ENCODE results near the gene RELA. TPM values are rescaled to one million over a fixed set of nuclear protein-coding genes. Genes with fewer than 3 reads are reported as not detected.
A peak's percentile ranks its signal among the peaks of the same experiment; 100 is the strongest.

Gene RELA
- total RNA-seq, 1 donor from 2014 or later = 64.8 TPM

- H3K4me1 Mint-ChIP-seq (ENCODE audit: unreplicated experiment) = no peaks in the 10 kb centered on the region
- no peak overlapping the region for H3K27ac Mint-ChIP-seq
- H3K9me3 Mint-ChIP-seq = no peaks in the 10 kb centered on the region
- DNase-seq (ENCODE audit: extremely low spot score, unreplicated experiment) = no peak
- peak; percentile 68 for TF ChIP-seq CTCF (conservative IDR thresholded peaks at IDR 0.05)
- no peak overlapping the region for H3K4me3 Mint-ChIP-seq
- no peaks in the 10 kb centered on the region for H3K27me3 Mint-ChIP-seq
- no peaks in the 10 kb centered on the region for H3K36me3 Mint-ChIP-seq
Measured at GRCh38 chr11:65625628-65626342, 36.9 kb downstream of the RELA start.

DNA sequence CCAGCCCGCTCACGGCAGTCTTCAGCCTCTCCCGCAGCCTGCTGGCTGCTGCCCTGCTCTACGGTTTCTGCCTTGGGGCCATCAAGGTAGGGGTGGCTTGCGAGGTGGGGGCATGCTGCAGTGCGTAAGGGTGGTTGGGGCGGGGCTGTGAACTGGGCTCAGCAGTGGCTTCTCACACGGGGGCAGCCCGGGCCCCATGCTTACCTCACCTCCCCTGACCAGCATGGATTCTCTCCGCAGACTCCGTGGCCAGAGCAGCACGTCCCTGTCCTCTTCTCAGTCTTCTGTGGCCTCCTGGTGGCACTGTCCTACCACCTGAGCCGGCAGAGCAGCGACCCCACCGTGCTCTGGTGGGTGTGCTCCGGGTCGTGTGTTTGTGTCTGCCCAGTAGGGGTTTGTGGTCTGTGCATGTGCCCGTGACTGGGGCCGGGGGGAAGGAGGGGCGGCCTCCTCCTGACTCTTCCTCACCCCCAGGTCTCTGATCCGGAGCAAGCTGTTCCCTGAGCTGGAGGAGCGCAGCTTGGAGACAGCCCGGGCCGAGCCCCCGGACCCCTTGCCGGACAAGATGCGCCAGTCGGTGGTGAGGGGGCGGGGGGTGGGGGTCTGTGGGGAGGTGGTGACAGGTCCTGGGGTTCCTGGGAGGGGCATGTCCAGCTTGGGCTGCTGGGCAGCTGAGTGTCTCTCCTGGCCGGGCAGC lies 37.6 kb downstream of the RELA start:
- Mint-ChIP-seq H3K27me3 (no peaks in the 10 kb centered on the region), H3K9me3 (no peaks in the 10 kb centered on the region), H3K4me3 (no peak overlapping the region), H3K4me1 (ENCODE audit: unreplicated experiment) (no peaks in the 10 kb centered on the region), H3K27ac (no peak overlapping the region), H3K36me3 (no peaks in the 10 kb centered on the region)
- no peak for DNase-seq (ENCODE audit: extremely low spot score, unreplicated experiment)
- no peak for TF ChIP-seq CTCF (conservative IDR thresholded peaks at IDR 0.05)

DNA sequence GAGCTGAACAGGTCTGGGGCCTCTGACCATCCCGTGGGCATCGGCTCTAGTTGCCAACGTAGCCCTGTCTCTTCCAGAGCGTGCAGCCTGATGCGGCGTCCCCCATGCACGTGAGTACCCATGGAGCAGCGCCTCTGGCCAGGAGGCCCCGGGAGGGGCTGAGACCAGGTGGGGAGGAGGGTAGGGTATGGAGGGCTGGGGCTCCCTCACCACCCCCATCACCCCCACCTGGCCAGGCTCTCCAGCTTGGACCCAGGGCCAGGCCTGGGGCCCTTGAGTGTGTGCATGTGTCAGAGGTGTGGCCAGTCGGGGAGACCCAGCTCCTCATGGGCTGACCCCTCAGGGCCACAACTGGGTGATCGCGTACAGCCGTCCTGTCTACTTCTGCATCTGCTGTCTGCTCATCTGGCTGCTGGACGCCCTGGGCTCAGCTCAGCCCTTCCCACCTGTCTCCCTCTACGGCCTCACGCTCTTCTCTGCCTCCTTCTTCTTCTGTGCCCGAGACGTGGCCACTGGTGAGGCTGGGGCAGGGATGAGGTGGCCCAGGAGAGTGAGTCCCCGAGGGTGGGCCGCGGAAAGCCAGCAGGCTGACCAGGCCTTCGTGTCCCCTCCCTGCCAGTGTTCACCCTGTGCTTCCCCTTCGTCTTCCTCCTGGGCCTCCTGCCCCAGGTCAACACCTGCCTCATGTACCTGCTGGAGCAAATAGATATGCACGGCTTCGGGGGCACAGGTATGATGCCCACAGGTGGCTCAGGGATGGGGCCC lies 38.7 kb downstream of the RELA start:
- no peak overlapping the region for H3K4me3 Mint-ChIP-seq
- H3K4me1 Mint-ChIP-seq (ENCODE audit: unreplicated experiment) = no peaks in the 10 kb centered on the region
- no peak for TF ChIP-seq CTCF (conservative IDR thresholded peaks at IDR 0.05)
- H3K9me3 Mint-ChIP-seq = no peaks in the 10 kb centered on the region
- no peak for DNase-seq (ENCODE audit: extremely low spot score, unreplicated experiment)
- H3K27ac Mint-ChIP-seq = no peak overlapping the region
- no peaks in the 10 kb centered on the region for H3K36me3 Mint-ChIP-seq
- H3K27me3 Mint-ChIP-seq = no peaks in the 10 kb centered on the region

GRCh38 chr11:65623177-65623576 lies 39.5 kb downstream of the RELA start:
- Mint-ChIP-seq H3K4me1 (ENCODE audit: unreplicated experiment) (no peaks in the 10 kb centered on the region), H3K36me3 (no peaks in the 10 kb centered on the region), H3K27ac (no peak overlapping the region), H3K9me3 (no peaks in the 10 kb centered on the region), H3K27me3 (no peaks in the 10 kb centered on the region), H3K4me3 (no peak overlapping the region)
- no peak for TF ChIP-seq CTCF (conservative IDR thresholded peaks at IDR 0.05)
- no peak for DNase-seq (ENCODE audit: extremely low spot score, unreplicated experiment)

DNA sequence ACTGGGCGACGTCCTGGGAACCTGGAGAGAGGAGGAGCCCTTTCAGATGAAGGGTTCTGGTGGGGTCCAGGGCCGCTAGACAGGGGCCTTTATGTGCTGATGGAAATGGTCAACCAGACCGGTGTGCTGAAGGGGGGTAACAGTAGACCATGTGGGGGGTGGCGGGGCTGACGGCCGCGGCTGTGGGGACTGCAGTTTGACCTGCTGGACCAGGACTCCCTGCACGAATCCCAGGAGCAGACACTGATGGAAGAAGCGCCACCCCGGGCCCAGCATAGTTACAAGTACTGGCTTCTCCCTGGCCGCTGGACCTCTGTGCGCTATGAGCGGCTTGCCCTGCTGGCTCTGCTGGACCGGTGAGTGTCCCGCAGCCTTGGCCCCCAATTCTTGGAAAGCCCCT lies 40.7 kb downstream of the RELA start:
- Mint-ChIP-seq H3K36me3 (no peaks in the 10 kb centered on the region), H3K27ac (no peak overlapping the region), H3K4me1 (ENCODE audit: unreplicated experiment) (no peaks in the 10 kb centered on the region), H3K9me3 (no peaks in the 10 kb centered on the region), H3K4me3 (no peak overlapping the region), H3K27me3 (no peaks in the 10 kb centered on the region)
- no peak for DNase-seq (ENCODE audit: extremely low spot score, unreplicated experiment)
- no peak for TF ChIP-seq CTCF (conservative IDR thresholded peaks at IDR 0.05)

Measured in type B pancreatic cell (in vitro differentiated cells).